GM12872 (cell line): ENCODE results near the gene PAGR1.

ENCODE experiments used
- TF ChIP-seq, protein P1 (sequence below): IDR thresholded peaks from 3 replicates; pipeline ENCODE4 v1.5.1; 2011; ENCODE audit warnings: low read depth, mild to moderate bottlenecking, low read length, moderate library complexity; ENCODE audit not compliant: insufficient read depth

Gene PAGR1

DNA sequence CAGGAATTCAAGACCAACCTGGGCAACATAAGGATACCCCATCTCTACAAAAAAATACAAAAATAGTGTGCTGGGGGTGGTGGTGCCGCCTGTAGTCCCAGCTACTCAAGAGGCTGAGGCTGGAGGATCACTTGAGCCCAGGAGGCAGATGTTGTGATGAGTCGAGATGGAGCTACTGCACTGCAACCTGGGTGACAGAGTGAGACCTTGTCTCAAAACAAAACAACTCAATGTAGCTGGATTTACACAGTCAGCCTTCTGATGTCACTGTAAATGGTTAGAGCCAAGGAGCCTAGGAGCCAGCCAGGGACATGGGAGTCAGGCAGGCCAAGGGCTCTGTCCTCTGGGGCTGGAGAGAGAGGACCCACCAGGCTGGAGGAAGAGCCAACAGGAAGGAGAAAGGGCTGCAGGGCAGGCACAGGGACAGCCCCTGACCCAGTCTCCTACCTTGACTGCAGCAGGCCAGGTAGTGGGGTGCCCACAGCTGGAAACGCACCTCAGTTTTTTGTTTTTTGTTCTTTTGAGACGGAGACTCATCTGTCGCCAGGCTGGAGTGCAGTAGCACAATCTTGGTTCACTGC is 38.7 kb downstream of the PAGR1 start:
- TF ChIP-seq, protein P1, sequence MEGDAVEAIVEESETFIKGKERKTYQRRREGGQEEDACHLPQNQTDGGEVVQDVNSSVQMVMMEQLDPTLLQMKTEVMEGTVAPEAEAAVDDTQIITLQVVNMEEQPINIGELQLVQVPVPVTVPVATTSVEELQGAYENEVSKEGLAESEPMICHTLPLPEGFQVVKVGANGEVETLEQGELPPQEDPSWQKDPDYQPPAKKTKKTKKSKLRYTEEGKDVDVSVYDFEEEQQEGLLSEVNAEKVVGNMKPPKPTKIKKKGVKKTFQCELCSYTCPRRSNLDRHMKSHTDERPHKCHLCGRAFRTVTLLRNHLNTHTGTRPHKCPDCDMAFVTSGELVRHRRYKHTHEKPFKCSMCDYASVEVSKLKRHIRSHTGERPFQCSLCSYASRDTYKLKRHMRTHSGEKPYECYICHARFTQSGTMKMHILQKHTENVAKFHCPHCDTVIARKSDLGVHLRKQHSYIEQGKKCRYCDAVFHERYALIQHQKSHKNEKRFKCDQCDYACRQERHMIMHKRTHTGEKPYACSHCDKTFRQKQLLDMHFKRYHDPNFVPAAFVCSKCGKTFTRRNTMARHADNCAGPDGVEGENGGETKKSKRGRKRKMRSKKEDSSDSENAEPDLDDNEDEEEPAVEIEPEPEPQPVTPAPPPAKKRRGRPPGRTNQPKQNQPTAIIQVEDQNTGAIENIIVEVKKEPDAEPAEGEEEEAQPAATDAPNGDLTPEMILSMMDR: no peak

DNA sequence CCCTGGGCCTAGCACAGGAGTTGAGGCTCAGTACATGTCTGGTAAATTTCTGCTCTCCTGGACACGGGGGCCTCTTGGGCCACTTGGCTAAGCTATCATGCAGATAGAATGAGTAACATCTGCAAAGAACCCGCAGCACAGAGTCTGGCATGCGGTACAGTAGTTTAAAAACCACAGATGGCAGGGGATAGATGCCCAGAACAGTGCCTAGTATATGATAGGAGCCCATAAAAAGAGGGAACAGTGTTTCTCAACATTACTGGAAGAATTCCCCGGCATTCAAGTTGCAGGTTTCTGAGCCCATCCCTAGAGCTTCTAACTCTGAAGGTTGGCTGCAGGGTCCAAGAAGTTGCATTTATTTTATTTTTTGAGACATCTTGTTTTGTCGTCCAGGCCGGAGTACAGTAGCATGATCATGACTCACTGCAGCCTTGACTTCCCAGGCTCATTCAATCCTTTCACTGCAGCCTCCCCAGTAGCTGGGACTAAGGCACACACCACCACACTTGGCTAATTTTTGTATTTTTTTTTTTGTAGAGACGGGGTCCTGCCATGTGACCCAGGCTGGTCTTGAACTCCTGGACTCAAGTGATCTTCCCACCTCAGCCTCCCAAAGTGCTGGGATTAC is 41.3 kb downstream of the PAGR1 start:
- TF ChIP-seq, protein P1: no peak

DNA sequence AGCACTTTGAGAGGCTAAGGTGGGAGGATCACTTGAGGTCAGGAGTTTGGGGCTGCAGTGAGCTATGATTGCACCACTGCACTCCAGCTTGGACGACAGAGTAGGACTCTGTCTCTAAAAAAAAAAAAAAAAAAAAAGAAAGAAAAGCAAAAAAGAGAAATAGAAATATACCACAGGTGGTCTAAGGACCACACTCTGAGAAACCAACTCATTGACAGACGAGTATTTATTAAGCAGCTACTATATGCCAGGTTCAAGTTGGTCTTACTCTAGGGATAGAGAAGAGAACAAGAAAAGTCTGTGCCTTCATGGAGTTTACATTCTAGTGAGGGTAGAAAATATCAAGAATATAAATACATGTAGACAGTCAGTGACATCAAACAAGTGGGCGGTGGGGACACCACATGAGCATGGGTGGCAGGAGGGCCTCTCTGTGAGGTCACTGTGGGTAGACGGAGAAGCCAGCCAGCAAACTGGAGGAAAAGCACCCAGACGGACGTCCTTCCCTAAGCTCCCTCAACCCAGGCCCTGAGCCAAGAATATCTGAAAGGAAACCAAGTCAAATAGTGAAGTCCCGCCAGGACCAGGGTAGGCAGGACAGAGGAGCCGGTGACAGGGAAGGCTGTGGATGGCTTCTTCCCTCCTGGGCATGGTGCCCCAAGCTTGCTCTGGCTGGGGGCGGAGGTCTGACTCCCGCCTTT is 42.3 kb downstream of the PAGR1 start:
- TF ChIP-seq, protein P1: no peak

DNA sequence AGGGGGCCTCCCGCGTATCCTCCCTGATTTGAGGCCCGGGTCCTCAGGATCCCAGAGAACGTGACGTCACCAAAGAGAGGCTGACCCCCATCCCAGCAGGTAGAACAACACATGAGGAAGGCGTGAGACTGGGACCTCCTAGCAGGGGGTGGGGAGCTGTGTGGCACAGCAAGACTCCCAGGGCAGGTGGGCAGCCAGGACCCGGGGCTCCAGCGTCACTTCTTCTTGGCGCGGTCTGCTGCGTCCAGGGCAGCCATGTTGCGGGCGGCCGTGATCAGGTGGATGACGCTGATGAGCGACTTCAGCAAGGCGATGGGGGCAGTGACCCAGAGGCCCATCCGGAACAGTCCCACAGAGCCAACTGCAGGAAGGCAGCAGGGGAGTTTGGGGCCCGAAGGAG is 43.0 kb downstream of the PAGR1 start:
- TF ChIP-seq, protein P1: no peak

DNA sequence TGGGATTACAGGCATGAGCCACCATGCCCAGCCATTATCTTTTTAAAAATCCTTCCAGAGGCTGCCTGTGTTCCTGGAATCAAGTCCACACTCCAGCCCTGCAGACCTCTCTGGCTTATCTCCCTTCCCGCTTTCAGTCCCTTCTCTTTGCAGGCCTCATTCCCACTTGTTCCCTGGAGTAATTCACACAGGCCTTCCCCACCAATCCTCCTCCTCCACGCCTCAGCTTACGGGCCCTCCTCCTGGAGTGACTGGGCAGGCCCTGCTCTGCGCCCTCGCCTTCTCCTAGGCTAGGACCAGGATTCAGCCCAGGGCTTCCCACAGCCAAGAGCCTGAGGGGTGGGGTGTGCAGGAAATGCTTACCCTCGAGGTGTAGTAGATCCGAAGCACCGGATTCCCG is 44.3 kb downstream of the PAGR1 start:
- TF ChIP-seq, protein P1: no peak

DNA sequence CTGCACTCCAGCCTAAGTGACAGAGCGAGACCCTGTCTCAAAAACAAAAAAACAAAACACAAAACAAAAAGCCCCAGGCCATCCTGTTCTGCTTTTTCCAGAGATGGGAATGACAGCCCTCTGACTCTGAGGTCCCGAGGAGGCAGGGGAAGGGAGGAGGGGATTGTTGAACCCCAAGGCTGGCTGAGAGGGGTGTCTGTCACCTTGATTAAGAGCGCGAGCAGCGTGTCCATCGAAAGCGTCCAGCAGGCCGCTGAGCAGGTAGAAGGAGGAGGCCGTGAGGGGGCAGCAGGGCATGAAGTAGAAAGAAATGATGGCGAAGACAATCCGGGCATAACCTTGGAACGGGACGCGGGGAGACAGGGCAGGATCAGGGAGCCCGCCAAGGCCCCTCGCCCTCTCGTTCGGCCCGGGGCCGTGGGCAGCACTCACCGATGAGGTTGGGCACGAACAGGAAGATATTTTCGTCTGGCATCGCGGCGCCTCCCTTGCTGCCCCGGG is 46.5 kb downstream of the PAGR1 start:
- TF ChIP-seq, protein P1: no peak

DNA sequence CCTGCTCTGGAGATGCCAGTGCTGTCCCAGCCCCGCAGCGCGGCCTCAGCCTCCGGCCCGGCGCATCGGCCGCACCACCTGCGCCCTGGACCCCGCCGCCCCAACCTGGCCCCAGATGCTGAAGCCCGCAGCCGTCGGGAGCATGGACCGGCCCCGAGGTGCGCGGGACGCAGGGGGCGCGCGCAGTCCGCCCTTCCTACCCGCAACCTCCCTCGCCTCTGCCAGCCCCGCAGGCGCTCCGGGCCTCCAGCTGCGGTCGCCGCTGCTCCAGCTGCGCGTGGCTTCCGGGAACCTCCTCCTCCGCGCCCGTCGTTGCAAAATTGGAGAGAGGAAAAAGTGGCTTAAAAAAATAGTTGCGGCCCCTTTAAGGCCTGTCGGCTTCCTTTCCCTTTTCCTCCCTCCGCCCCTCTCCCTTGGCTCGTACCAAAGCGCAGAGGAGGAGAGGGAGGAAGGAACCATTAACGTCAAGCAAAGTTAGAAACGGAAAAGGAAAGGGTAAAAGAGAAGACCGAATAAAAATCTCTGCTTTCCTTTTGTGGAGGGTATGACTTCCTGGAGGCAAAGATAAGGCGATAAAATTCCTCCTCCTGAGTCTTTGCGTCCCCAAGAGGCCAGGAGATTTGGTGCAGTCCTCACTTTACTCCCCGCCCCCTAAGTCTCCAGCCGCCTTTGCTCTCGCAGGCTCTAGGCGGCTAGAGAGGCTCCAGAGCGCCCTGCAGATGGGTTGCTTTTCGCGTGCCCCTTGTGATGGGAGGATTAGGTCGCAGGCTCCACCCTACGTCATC is 47.1 kb downstream of the PAGR1 start, which contains the start of gene CDIPT:
CDIPT (minus strand) TSS at position 343 of the 785 bp plus-strand sequence. CDS start 369 bp downstream, outside the sequence.
- TF ChIP-seq, protein P1: peak; percentile 86
